LNCaP clone FGC (cell line): Measurements from ENCODE around the gene ITGBL1.

ENCODE experiments used
- DNase-seq: peaks from one replicate; pipeline ENCODE4 v3.0.0-alpha.2; 2011; ENCODE audit warnings: low read depth
- H3K4me3 ChIP-seq: 2 replicates; pipeline ENCODE4 v1.5.1; 2011; ENCODE audit warnings: mild to moderate bottlenecking, low read depth, low read length, control low read depth
- TF ChIP-seq, protein P1 (sequence below): IDR thresholded peaks from 2 replicates; pipeline ENCODE4 v1.5.1; 2012; ENCODE audit warnings: mild to moderate bottlenecking; ENCODE audit not compliant: control insufficient read depth, insufficient read depth; ENCODE audit errors: extremely low read depth

The ITGBL1 gene

DNA sequence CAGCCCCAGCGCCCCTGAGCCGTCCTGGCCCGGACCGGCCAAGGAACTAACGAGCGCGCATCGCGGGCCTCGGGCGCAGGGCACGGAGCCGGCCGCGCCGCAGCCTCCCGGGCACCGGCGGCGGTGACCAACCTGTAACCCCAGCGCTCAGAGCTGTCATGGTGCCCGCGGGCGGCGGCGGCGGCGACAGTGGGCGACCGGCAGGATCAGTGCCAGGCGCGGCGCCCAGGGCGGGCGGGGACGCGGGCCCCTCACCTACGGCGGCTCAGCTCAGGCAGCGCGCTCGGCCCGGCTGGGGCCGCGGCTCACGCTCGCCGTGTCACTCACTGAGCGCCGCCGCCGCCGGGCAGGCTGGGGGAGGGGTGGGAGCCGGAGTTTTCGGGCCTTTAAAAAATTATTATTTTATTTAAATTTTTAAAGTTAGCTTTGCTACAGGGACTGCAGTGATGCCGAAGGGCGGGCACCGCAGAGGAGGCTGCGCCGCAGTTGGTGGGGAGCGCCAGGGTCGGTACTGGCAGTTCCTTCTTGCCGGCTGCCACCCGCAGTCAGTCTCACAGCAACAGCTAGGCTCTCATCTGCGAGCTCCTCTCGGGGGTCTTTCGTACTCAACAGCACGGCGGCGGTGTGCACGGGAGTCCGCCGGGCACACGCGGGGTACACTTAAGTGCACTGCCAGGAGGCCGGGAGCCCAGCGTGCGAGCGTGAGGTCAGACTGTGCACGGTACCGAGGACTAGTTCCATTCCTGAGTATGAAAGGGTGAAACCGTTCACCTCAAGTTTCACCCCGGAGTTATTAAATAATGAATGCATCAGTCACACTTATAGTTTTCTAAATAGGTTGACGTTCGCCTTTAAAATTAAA, 36.1 kb upstream of the ITGBL1 start, which contains the start of gene NALCN:
Gene NALCN (minus strand): TSS at position 328 of the 862 bp plus-strand sequence. CDS start 17,382 bp downstream, outside the sequence.
- H3K4me3 ChIP-seq: peak within 1 kb of the TSS; percentile 29
- no peak for DNase-seq
- TF ChIP-seq, protein P1, sequence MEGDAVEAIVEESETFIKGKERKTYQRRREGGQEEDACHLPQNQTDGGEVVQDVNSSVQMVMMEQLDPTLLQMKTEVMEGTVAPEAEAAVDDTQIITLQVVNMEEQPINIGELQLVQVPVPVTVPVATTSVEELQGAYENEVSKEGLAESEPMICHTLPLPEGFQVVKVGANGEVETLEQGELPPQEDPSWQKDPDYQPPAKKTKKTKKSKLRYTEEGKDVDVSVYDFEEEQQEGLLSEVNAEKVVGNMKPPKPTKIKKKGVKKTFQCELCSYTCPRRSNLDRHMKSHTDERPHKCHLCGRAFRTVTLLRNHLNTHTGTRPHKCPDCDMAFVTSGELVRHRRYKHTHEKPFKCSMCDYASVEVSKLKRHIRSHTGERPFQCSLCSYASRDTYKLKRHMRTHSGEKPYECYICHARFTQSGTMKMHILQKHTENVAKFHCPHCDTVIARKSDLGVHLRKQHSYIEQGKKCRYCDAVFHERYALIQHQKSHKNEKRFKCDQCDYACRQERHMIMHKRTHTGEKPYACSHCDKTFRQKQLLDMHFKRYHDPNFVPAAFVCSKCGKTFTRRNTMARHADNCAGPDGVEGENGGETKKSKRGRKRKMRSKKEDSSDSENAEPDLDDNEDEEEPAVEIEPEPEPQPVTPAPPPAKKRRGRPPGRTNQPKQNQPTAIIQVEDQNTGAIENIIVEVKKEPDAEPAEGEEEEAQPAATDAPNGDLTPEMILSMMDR: no peak

DNA sequence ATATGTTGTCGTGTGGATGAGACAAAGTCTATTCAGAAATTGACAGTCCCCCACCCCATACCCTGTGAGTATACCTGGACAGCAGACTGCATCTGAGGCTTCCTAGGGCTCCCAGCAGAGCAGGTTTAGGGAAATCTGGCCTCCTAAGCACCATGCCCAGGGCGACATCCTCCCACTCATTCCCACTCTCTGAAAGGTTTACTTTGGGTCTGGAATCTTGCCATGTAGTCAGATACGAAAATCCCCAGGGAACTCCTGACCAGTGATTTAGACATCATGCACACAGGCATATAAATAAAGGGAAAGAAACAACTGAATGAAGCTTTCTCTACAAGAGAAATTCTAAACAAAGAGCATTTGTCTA, 35.5 kb upstream of the ITGBL1 start:
- no peak overlapping the region for H3K4me3 ChIP-seq
- DNase-seq: no peak
- TF ChIP-seq, protein P1: no peak

DNA sequence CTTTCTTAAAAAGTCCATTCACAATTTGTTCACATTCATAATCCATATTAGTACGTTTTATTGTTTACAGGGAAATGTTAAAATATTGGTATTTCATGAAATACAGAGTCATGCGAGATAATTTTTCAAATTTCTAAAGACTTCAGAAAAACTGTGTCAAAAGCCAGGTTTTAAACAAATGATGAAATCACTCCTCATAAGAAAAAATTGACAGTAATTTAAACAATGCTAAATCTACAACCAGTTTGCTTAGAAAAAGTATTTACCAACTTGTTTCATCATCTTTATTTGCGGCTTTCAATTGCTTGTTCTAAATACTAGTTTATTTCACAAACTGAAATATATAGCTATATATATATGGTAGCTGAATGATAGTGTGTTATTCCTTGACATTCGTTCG, 35.0 kb upstream of the ITGBL1 start:
- TF ChIP-seq, protein P1: no peak
- no peak overlapping the region for H3K4me3 ChIP-seq
- no peak for DNase-seq

DNA sequence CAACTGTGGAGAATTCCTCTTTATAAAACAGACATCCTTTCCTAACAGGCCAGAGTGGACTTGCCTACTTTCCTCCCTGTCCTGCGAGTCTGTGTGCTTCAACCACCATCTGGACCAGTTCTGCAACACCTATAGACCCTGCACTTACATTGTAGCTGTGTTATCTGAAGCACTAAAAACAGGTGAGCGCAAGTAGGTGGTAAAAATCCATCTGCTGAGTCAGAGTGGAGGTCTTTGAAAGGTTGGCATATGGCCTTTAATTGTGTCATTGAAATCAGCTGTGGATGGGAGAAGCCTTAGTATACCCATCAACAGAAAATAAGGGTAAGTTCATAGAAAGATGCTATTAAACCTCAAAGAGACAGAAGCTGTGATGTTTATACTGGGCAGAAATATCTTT, 28.6 kb upstream of the ITGBL1 start:
- TF ChIP-seq, protein P1: no peak
- DNase-seq: no peak

DNA sequence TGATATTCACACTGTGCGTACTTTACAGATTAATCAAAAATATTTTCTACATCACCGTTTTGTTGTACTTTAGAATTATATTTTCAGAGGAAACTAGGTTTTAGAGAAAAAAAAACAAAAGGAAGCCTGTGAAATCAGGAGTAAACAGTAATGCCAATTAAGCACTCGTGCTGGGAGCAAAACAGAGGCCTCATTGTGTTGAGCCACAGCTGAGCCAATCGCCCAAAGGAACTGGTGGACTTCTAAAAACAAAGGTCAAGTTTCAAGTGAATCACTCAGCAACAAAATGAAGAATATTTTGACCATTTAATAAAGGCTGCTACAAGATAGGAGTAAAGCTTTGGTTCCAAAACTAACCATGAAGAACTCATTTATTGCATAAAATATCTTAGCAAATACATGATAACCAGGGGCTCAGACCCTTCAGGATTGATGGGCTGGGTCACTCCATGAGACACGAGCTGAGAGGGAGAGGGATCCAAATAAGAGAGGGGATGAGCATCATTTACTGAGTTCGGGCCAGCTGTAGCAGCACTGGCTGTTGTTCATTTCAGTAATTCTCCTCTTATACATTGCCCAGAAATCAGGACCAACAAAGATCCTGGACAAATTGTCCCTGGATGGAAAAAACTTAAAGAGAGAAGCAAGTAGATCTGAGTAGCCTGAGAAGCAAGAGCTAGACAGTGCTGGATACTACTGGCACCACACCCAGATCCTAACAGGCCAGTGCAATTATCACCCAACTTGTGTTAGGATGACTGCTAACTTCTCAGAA, 27.9 kb upstream of the ITGBL1 start:
- H3K4me3 ChIP-seq: no peak overlapping the region
- TF ChIP-seq, protein P1: no peak
- no peak for DNase-seq

More for the DNA sequence above, 28.6 kb upstream of the ITGBL1 start:
- H3K4me3 ChIP-seq: no peak overlapping the region

DNA sequence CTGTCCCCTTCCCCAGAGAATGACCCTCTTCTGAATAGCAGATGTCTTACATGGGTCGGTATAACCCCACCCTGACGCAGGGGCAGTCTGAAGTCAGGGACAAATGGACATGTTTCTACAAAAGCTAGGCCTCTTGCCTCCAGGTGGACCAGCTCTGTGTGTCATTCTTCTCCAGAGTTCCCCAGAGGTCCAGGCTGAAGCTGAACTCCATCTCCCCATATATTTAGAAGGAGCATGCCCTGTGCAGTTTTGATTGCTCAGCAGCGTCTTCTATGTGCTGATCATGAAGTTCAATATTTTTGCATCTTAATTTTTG, 27.4 kb upstream of the ITGBL1 start:
- DNase-seq: no peak
- H3K4me3 ChIP-seq: no peak overlapping the region
- TF ChIP-seq, protein P1: no peak

DNA sequence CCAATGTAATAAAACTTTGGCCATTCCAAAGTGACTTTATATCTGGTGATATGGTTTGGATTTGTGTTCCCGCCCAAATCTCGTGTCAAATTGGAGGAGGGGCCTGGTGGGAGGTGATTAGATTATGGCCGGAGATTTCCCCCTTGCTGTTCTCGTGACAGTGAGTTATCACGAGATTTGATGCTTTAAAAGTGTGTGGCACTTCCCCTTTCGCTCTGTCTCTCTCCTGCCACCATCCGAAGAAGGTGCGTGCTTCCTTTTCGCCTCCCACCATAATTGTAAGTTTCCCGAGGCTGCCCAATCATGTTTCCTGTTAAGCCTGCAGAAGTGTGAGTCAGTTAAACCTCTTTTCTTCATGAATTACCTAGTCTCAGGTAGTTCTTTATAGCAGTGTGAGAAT, 26.9 kb upstream of the ITGBL1 start:
- no peak overlapping the region for H3K4me3 ChIP-seq
- no peak for DNase-seq
- TF ChIP-seq, protein P1: no peak
